K562 (cell line): ENCODE measurements around the gene PAQR7. TPM values are rescaled to one million over a fixed set of nuclear protein-coding genes. Genes with fewer than 3 reads are reported as not detected.

Source experiments
- FOXK2 ChIP-seq, 2 experiments: fragments of 450-650 bp; IDR thresholded peaks in 1 of 2; conservative IDR thresholded peaks in 1 of 2; 2 replicates each; pipeline ENCODE4 v1.6.1; 2016; ENCODE audit warnings: low read depth in 2 of 2, mild to moderate bottlenecking in 1 of 2
- MBD2 ChIP-seq: sonication (generic); IDR thresholded peaks from 2 replicates; pipeline ENCODE4 v1.6.1; 2016; ENCODE audit warnings: low read depth, borderline replicate concordance
- MCM5 ChIP-seq: fragments of 450-650 bp; IDR thresholded peaks from 2 replicates; pipeline ENCODE4 v1.6.1; 2016; ENCODE audit warnings: low read depth
- MCM7 ChIP-seq, 2 experiments: fragments of 450-650 bp; IDR thresholded peaks; 2 replicates each; pipeline ENCODE4 v1.6.1; 2016 to 2018
- MEIS2 ChIP-seq: fragments of 450-650 bp; IDR thresholded peaks from 2 replicates; pipeline ENCODE4 v1.6.1; 2014; ENCODE audit warnings: mild to moderate bottlenecking; ENCODE audit not compliant: partially characterized antibody
- NFIC ChIP-seq: fragments of 450-650 bp; IDR thresholded peaks from 2 replicates; pipeline ENCODE4 v1.6.1; 2017; ENCODE audit warnings: mild to moderate bottlenecking, inconsistent platforms
- NFIX ChIP-seq: fragments of 250-450 bp; sonication (Bioruptor Pico); IDR thresholded peaks from 2 replicates; pipeline ENCODE4 v1.4.0; 2020; ENCODE audit warnings: low read depth, mild to moderate bottlenecking, moderate library complexity
- NFXL1 ChIP-seq: fragments of 450-650 bp; formaldehyde crosslinking; IDR thresholded peaks from 2 replicates; pipeline ENCODE4 v1.4.0; 2021; ENCODE audit warnings: mild to moderate bottlenecking
- RFX1 ChIP-seq: fragments of 450-650 bp; IDR thresholded peaks from 2 replicates; pipeline ENCODE4 v1.6.1; 2016; ENCODE audit warnings: mild to moderate bottlenecking, moderate library complexity
- ZNF133 ChIP-seq: fragments of 250-450 bp; sonication (Bioruptor Pico); IDR thresholded peaks from 2 replicates; pipeline ENCODE4 v1.4.0; 2020; ENCODE audit warnings: mild to moderate bottlenecking
- ZNF146 ChIP-seq: IDR thresholded peaks from one replicate; pipeline ENCODE4 v1.6.1; 2018; ENCODE audit warnings: missing compliant biosample characterization; ENCODE audit not compliant: unreplicated experiment
- ZNF23 ChIP-seq: fragments of 250-450 bp; sonication (Bioruptor Pico); IDR thresholded peaks from 2 replicates; pipeline ENCODE4 v1.4.0; 2020; ENCODE audit warnings: mild to moderate bottlenecking
- ZNF830 ChIP-seq: fragments of 250-450 bp; sonication (Bioruptor Pico); IDR thresholded peaks from 2 replicates; pipeline ENCODE4 v1.5.0; 2021; ENCODE audit warnings: mild to moderate bottlenecking
- ZZZ3 ChIP-seq: fragments of 450-650 bp; IDR thresholded peaks from 2 replicates; pipeline ENCODE4 v1.6.1; 2016; ENCODE audit warnings: antibody characterized with exemption, mild to moderate bottlenecking, moderate library complexity
- polyA plus RNA-seq, 8 experiments: library from polyadenylated mRNA; depleted of rRNA in 4 of 8; stranded (reverse) in 5 of 8; unstranded in 3 of 8; fragments of >200 nt; fragmentation: Nextera tagmentation in 2 of 8; fragmentation: Illumina TruSeq in 1 of 8; extraction: Ambion mirVana in 2 of 8; extraction: Trizol in 1 of 8; gene quantifications; 2 replicates each; pipeline versions ENCODE4 v1.2.1 to v1.2.3, GENCODE V29; 2011 to 2014; ENCODE audit warnings: inconsistent platforms in 1 of 8, missing spikeins in 1 of 8
- total RNA-seq, 7 experiments: library from RNA; depleted of rRNA in 6 of 7; stranded (reverse); fragments of >200 nt in 6 of 7; fragmentation: Illumina TruSeq in 2 of 7; extraction: Trizol in 2 of 7; gene quantifications; 2 replicates each; pipeline versions ENCODE4 v1.2.1 to v1.2.3, GENCODE V29; 2011 to 2021; ENCODE audit warnings: low replicate concordance in 1 of 7
- TF ChIP-seq, protein P1 (sequence below): fragments of 250-450 bp; sonication (Bioruptor Pico); IDR thresholded peaks from 2 replicates; pipeline ENCODE4 v1.4.0; 2020; ENCODE audit warnings: mild to moderate bottlenecking, moderate library complexity, borderline replicate concordance
- TF ChIP-seq, protein P2 (sequence below): fragments of 450-650 bp; formaldehyde crosslinking; IDR thresholded peaks from 2 replicates; pipeline ENCODE4 v1.4.0; 2022; ENCODE audit warnings: missing genetic modification characterization
- TF ChIP-seq, protein P3 (sequence below): IDR thresholded peaks from 2 replicates; pipeline ENCODE4 v1.6.1; 2014; ENCODE audit warnings: antibody characterized with exemption
- TF ChIP-seq, protein P4 (sequence below), 2 experiments: fragments of 450-650 bp in 1 of 2; sonication (generic) in 1 of 2; formaldehyde crosslinking; conservative IDR thresholded peaks; 2 replicates each; pipeline versions ENCODE4 v1.4.0 to v1.8.1; 2020 to 2022; ENCODE audit warnings: mild to moderate bottlenecking in 1 of 2, missing genetic modification reagents in 1 of 2
- TF ChIP-seq, protein P5 (sequence below), 2 experiments: IDR thresholded peaks; 2 replicates each; pipeline ENCODE4 v1.6.1; 2011; ENCODE audit warnings: borderline replicate concordance in 1 of 2, control low read depth in 1 of 2, low read depth in 1 of 2, low read length in 1 of 2, mild to moderate bottlenecking in 1 of 2, mixed read lengths in 1 of 2, moderate library complexity in 1 of 2; ENCODE audit not compliant: insufficient read depth in 1 of 2, insufficient read length in 1 of 2, poor library complexity in 1 of 2, severe bottlenecking in 1 of 2; ENCODE audit errors: extremely low read depth in 1 of 2
- TF ChIP-seq, protein P6 (sequence below): fragments of 250-450 bp; sonication (Bioruptor Pico); IDR thresholded peaks from 2 replicates; pipeline ENCODE4 v1.8.0; 2022; ENCODE audit warnings: inconsistent platforms, mild to moderate bottlenecking, moderate library complexity, borderline replicate concordance

PAQR7 gene
- total and polyA plus RNA-seq, 9 of the 15 experiments (the other 6 are each of a cell fraction or from before 2014, with no cell fraction given), result 1.1 to 5.2 (median 2.6) TPM

DNA sequence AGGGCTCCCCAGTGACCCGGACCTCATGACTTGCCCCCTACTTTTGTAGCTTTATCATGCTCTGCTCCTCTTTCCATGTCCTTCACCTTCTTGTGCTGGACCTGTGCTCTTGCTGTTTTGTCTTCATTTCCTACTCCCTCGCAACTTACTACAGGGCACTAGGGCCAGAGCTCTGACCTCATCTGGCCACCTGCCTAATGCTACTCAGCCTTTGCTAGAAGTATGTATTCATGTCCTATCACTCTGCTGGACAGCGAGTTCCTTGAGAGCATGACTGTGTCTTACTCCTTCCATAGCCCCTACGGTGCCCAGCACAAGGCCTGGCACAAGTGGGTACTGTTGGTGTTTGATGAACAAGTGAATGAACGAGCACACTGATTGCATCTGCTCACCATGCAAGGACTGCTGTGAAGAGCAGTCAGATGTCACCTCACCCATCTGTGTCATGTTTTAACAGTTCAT, 53.8 kb downstream of the PAQR7 start (continued):
- TF ChIP-seq ZNF23, result no peak
- TF ChIP-seq FOXK2 (conservative IDR thresholded peaks at IDR 0.05 in 1 of 2, IDR thresholded peaks at IDR 0.05 in 1 of 2; ENCODE audit: low read depth in 2 of 2), result peak in 1 of 2 experiments; percentile 20; a peak in 1 of 4 replicates
- TF ChIP-seq RFX1, result no peak
- TF ChIP-seq ZNF830, result no peak
- TF ChIP-seq ZZZ3, result no peak
- TF ChIP-seq, protein P1, sequence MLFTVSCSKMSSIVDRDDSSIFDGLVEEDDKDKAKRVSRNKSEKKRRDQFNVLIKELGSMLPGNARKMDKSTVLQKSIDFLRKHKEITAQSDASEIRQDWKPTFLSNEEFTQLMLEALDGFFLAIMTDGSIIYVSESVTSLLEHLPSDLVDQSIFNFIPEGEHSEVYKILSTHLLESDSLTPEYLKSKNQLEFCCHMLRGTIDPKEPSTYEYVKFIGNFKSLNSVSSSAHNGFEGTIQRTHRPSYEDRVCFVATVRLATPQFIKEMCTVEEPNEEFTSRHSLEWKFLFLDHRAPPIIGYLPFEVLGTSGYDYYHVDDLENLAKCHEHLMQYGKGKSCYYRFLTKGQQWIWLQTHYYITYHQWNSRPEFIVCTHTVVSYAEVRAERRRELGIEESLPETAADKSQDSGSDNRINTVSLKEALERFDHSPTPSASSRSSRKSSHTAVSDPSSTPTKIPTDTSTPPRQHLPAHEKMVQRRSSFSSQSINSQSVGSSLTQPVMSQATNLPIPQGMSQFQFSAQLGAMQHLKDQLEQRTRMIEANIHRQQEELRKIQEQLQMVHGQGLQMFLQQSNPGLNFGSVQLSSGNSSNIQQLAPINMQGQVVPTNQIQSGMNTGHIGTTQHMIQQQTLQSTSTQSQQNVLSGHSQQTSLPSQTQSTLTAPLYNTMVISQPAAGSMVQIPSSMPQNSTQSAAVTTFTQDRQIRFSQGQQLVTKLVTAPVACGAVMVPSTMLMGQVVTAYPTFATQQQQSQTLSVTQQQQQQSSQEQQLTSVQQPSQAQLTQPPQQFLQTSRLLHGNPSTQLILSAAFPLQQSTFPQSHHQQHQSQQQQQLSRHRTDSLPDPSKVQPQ, result no peak
- TF ChIP-seq, protein P2, sequence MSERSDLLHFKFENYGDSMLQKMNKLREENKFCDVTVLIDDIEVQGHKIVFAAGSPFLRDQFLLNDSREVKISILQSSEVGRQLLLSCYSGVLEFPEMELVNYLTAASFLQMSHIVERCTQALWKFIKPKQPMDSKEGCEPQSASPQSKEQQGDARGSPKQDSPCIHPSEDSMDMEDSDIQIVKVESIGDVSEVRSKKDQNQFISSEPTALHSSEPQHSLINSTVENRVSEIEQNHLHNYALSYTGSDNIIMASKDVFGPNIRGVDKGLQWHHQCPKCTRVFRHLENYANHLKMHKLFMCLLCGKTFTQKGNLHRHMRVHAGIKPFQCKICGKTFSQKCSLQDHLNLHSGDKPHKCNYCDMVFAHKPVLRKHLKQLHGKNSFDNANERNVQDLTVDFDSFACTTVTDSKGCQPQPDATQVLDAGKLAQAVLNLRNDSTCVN (CRISPR knock-in tag), result 0 out of 2 replicates have a peak, but pooled peaks have one; percentile 4
- no peak for TF ChIP-seq ZNF133 (CRISPR knock-in tag)
- no peak for TF ChIP-seq NFXL1 (CRISPR knock-in tag)
- no peak for TF ChIP-seq MEIS2
- TF ChIP-seq MBD2, result no peak
- peak; percentile 45; the same call in 1 of the 2 replicates for TF ChIP-seq NFIC
- TF ChIP-seq, protein P3, sequence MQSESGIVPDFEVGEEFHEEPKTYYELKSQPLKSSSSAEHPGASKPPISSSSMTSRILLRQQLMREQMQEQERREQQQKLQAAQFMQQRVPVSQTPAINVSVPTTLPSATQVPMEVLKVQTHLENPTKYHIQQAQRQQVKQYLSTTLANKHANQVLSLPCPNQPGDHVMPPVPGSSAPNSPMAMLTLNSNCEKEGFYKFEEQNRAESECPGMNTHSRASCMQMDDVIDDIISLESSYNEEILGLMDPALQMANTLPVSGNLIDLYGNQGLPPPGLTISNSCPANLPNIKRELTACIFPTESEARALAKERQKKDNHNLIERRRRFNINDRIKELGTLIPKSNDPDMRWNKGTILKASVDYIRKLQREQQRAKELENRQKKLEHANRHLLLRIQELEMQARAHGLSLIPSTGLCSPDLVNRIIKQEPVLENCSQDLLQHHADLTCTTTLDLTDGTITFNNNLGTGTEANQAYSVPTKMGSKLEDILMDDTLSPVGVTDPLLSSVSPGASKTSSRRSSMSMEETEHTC, result no peak
- TF ChIP-seq, protein P4, sequence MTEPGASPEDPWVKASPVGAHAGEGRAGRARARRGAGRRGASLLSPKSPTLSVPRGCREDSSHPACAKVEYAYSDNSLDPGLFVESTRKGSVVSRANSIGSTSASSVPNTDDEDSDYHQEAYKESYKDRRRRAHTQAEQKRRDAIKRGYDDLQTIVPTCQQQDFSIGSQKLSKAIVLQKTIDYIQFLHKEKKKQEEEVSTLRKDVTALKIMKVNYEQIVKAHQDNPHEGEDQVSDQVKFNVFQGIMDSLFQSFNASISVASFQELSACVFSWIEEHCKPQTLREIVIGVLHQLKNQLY (CRISPR knock-in tag; conservative IDR thresholded peaks at IDR 0.05), result 0 out of 4 replicates have a peak, but pooled peaks of 1 of the 2 experiments have one; percentile 26
- TF ChIP-seq MCM5, result no peak
- no peak for TF ChIP-seq MCM7 (IDR thresholded peaks at IDR 0.05)
- TF ChIP-seq, protein P5, sequence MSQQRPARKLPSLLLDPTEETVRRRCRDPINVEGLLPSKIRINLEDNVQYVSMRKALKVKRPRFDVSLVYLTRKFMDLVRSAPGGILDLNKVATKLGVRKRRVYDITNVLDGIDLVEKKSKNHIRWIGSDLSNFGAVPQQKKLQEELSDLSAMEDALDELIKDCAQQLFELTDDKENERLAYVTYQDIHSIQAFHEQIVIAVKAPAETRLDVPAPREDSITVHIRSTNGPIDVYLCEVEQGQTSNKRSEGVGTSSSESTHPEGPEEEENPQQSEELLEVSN (IDR thresholded peaks at IDR 0.05; ENCODE audit: borderline replicate concordance in 1 of 2, extremely low read depth in 1 of 2, insufficient read depth in 1 of 2, insufficient read length in 1 of 2, low read depth in 1 of 2, low read length in 1 of 2, poor library complexity in 1 of 2, severe bottlenecking in 1 of 2), result peak in 1 of 2 experiments; percentile 27
- TF ChIP-seq ZNF146 (CRISPR knock-in tag), result no peak
- TF ChIP-seq, protein P6, sequence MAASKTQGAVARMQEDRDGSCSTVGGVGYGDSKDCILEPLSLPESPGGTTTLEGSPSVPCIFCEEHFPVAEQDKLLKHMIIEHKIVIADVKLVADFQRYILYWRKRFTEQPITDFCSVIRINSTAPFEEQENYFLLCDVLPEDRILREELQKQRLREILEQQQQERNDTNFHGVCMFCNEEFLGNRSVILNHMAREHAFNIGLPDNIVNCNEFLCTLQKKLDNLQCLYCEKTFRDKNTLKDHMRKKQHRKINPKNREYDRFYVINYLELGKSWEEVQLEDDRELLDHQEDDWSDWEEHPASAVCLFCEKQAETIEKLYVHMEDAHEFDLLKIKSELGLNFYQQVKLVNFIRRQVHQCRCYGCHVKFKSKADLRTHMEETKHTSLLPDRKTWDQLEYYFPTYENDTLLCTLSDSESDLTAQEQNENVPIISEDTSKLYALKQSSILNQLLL (CRISPR knock-in tag), result no peak
- TF ChIP-seq NFIX (CRISPR knock-in tag), result no peak
